Cerebellar nuclear complex (tissue), 1 donor: ENCODE measurements around the gene ZNF618.

Source experiments
- DNase-seq, 2 experiments: peaks; one replicate each; lab custom pipeline; 2025; lab: John Stamatoyannopoulos, UW

Gene ZNF618

DNA sequence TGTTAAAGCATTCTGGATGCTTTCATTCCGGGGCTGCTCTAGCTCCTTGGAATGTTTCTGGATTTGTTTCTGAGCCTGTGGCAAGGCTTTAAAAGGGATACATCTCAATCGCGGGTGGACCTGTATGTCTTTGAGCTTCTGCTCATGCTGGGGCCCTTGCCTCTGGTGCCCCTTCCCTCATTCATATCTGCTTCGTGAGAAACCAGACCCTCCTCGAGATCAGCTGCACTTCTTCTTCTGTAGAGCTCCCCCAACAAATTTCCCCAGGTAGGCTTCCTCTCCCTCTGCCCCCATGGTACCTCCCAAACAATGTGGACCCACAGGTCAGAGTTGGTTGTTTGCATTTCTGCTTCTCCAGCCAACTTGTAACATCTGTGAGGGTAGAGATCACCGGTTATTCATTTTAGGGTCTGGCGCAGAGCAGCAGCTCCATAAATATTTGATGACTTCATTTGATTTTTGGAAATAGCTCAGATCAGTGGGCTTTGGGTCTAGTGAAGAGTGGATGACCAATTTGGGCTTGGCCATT, 6.6 kb downstream of the ZNF618 start:
- DNase-seq: no peak

- DNase-seq: no peak
Measured at GRCh38 chr9:113885183-113886025, 9.3 kb downstream of the ZNF618 start.

GRCh38 chr9:113886026-113886369, 9.9 kb downstream of the ZNF618 start:
- DNase-seq: no peak

GRCh38 chr9:113886466-113886865, 10.4 kb downstream of the ZNF618 start:
- no peak for DNase-seq

DNA sequence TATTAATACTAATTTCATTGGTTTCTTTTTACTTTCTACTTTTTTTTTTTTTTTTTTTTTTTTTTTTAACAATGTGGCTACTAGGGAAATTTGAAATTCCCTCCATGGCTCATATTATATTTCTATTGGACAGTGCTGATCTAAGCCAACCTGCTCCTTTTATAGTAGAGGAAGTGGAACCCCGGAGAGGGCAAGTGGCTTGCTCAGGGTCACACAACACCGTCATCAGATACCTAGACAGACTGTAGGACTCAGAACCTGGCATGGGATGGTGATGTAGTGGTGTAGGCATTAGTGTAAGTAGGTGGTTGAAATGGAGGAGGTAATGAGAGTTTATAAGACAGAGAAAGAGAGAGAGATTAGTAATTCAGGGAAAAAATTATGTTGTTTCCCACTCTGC, 10.8 kb downstream of the ZNF618 start:
- no peak for DNase-seq

DNA sequence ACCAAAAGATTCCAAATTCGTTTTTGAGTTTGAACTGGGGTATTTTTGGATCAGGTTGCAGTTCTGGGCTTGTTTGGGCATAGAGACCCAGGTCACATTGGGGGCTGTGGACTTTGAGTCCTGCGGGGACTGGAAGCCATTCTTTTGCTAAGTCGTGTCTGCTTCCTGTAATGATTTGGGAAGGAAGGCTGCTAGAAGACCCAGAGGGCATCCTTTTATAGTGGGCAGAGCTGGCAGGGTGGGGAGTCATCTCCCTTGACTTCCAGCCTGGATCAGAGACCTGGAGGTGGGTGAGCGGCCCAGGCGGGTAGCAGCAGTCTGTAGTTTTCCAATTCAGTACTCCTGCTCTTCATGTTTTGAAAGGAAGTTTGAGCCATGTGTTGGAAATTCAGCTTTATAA, 11.3 kb downstream of the ZNF618 start:
- no peak for DNase-seq

GRCh38 chr9:113888336-113888735, 12.2 kb downstream of the ZNF618 start:
- DNase-seq: no peak

- no peak for DNase-seq
Measured at GRCh38 chr9:113888976-113889375, 12.9 kb downstream of the ZNF618 start.

DNA sequence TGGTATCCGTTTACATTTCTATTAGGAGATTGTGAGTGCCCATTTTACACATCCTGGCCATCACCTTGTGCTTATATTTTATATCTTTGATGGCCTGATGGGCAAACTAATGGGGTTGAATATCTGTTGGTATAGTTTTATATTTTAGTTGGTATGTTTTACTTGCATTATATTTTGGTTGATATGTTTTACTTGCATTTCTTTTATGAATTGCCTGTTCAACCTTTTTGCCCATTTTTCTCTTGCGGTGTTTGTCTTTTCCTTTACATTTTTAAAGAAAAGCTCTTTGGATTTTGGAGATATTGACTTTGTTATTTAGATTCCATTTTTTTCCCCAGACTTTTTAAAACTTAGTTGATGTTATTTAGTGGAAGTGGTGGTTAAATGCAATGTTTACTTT, 14.6 kb downstream of the ZNF618 start:
- no peak for DNase-seq

DNA sequence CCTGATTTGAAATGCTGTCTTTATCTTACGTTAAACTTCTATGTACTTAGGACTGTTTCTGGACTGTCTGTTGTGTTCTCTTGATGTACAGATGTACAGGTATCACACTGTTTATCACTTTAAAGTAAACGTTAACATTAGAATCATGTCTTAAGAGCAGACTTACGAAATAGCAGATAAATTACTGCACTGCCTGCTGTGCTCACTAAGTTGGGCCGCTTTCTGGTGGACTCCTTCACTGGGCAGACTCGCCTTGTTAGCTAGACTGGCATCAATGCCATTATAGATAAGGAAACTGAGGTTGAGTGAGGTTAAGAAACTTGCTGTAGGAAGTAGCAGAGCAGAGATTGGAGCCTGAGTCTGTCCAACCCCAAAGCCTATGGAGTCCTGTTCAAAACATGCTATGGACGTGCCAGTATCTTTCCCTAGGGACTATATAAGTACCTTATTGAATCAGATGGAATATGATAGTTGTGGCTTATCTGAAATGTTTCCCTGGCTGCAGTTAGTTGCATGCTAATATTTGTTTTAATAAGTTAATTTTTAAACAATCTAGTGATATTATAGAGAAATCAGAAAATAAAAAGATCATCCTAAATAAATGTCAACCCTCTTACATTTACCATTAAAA, 16.9 kb downstream of the ZNF618 start:
- no peak for DNase-seq

DNA sequence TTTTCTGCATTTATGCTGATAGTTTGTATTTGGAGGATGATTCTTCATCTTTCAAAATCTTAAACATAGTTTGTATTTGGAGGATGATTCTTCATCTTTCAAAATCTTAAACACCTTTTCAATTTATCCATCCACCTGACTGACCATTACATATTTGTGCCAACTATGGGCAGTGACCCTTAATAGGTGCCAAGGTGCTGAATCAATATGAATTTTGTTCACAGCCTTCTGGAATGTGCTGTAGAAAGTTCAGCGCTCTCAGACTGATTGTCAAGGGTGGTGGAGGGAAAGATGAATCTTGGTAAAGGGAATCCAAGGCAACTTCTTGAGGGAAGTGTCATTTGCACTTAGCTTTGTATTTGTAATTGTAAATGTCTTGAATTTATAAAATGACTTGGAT, 18.1 kb downstream of the ZNF618 start:
- no peak for DNase-seq

GRCh38 chr9:113895526-113895925, 19.4 kb downstream of the ZNF618 start:
- no peak for DNase-seq

DNA sequence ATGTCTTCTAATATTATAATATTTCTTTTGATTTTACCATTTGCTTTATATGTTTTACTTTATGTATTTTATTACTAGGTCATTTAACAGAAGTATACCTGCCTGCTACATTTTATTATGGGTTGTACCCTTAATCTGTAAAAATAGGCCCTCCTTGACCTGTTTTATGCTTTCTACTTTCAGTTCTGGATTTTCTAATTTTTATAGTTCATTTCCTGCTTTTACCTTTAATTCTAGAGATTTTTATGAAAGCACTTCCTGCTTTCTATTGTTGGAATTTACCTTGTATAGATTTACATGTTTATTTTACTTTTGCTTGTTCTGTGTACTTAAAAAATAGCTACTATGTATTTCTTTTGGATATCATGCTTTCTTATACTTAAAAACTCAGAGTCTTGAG, 20.6 kb downstream of the ZNF618 start:
- no peak for DNase-seq

DNA sequence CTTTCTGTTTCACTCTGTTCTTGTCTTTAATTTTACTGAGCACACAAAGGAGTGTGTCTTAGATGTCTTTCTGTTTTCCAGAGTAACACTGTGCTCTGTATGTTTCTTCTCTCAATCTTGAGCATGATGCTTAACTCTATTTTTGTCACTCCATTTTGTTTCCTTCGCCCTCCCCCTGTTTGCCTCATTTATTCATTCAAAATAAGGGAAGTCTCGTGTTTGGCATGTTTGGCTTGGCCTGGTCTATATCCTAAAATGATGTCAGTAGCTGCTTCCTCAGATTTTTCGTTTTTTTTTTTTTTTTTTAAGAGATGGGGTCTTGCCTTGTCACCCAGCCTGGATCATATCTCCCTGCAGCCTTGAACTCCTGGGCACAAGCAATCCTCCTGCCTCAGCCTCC, 22.0 kb downstream of the ZNF618 start:
- DNase-seq: no peak

- no peak for DNase-seq
Measured at GRCh38 chr9:113898596-113898995, 22.5 kb downstream of the ZNF618 start.

DNA sequence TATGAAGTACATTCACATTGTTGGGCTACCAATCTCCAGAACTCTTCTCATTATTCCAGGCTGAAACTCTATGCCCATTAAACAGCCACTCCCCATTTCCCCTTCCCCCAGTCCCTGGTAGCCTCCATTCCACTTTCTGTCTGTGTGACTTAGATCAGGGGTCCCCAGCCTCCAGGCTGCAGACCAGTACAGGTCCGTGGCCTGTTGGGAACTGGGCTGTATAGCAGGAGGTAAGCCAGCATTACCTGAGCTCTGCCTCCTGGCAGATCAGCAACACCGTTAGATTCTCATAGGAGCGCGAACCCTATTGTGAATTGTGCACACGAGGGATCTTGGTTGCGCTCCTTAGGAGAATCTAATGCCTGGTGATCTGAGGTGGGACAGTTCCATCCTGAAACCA, 23.1 kb downstream of the ZNF618 start:
- DNase-seq: no peak

- no peak for DNase-seq
Measured at GRCh38 chr9:113901221-113901688, 25.1 kb downstream of the ZNF618 start.

GRCh38 chr9:113903514-113904077, 27.5 kb downstream of the ZNF618 start:
- no peak for DNase-seq

DNA sequence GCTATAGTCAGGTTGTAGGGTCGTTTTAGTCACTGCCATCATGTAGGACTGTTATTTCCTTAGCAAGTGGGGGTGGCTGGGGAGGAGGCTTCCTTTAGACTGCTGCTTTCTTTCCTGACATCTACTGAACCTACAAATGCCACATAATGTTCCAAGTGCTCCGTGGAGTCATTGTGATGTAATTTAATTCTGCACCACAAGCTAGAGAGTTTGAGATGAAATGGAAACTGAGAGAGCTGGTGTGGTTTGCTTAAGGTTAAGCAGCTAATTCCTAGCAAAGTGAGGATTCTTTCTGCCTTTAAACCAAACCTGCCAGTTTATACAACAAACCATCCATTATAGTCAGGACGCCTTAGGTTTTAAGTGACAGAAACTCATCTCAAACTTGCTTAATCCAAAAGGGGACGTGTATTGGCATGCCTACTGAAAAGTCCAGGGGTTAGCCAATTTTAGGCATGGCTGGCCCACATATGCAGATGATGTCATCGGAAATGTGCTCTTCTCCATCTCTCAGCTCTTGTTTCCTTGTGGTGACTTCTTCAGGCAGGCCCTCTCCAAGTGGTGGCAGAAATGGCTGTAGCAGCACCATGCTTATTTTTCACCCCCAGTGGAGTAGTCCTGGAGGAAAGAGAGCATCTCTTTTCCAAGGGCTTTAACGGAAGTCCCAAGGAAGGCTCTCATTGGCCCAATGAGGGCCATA, 30.5 kb downstream of the ZNF618 start:
- no peak for DNase-seq

DNA sequence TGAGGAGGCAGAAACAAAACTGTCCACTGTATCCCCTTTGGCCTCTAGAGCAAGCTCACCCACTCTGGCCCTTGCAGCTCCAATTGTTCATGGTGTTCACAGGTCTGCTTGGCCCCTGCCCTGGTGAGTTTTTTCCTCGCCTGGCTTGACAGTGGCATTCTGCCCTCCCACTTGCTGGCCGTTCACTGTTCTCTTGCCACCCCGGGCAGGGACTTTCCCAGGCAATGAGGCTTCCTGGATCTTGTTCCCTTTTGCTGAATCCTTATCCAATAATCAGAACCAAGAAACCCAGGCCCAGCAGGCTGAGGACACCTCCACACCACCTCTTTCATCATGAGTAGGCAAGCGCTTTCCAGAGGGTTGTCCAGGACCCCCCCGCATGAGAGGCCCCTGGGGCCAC, 31.2 kb downstream of the ZNF618 start:
- no peak for DNase-seq

GRCh38 chr9:113909421-113909820, 33.3 kb downstream of the ZNF618 start:
- no peak for DNase-seq

DNA sequence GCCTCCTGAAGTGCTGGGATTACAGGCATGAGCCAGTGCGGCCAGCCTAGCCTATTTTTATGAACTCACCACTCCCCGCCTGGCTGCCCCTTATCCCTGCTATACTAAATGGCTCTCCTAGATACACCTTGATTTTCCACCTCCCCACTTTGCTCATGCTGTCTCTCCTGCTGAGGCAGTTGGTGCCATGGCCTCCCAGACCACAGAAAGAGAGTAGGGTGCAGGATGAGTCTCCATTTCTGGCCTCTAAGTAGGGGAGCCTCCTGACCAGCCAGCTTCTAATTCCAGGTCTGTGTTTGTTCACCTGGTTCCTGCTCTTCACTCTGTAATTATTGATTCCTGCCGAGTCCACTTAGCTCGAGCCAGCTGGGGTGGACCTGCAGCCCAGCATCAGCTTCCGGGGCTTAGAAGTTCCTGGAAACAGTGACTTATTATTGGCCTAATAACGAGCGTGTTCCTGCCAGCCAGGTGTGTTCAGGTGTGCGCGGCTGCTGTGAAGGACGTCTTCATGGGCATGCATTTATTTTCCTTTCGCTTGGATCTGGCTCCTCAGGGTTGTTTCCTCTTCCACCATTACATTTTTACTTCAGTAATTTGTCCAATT, 34.0 kb downstream of the ZNF618 start:
- DNase-seq: no peak
